Stimulated activated CD4-positive, alpha-beta T cell treated with anti-CD3 and anti-CD28 coated beads, Interleukin-1b, Interleukin-23, amount 100 ng/mL, for 24 hours (primary cell): ENCODE measurements around the gene PHACTR1.

Experiments
- DNase-seq, 4 experiments: peaks; one replicate each; pipeline ENCODE4 v3.0.0-alpha.2; 2020; ENCODE audit warnings: low read depth in 4 of 4, low spot score in 1 of 4

Gene PHACTR1

GRCh38 chr6:12802440-12802839, 85.9 kb downstream of the PHACTR1 start:
- no peak for DNase-seq

GRCh38 chr6:12803486-12803885, 86.9 kb downstream of the PHACTR1 start:
- DNase-seq: no peak

- no peak for DNase-seq
Measured at GRCh38 chr6:12804952-12805645, 88.5 kb downstream of the PHACTR1 start.

GRCh38 chr6:12806136-12806535, 89.6 kb downstream of the PHACTR1 start:
- no peak for DNase-seq

- DNase-seq: no peak
Measured at GRCh38 chr6:12806796-12807195, 90.2 kb downstream of the PHACTR1 start.

GRCh38 chr6:12811519-12811918, 95.0 kb downstream of the PHACTR1 start:
- no peak for DNase-seq

GRCh38 chr6:12813321-12813720, 96.8 kb downstream of the PHACTR1 start:
- no peak for DNase-seq

- DNase-seq: no peak
Measured at GRCh38 chr6:12814015-12814414, 97.4 kb downstream of the PHACTR1 start.

- no peak for DNase-seq
Measured at GRCh38 chr6:12815089-12815488, 98.5 kb downstream of the PHACTR1 start.

- DNase-seq: no peak
Measured at GRCh38 chr6:12815884-12816600, 99.5 kb downstream of the PHACTR1 start.

GRCh38 chr6:12818324-12818723, 101.8 kb downstream of the PHACTR1 start:
- no peak for DNase-seq

- DNase-seq: no peak
Measured at GRCh38 chr6:12823847-12824246, 107.3 kb downstream of the PHACTR1 start.

- DNase-seq: no peak
Measured at GRCh38 chr6:12826584-12826983, 110.0 kb downstream of the PHACTR1 start.

GRCh38 chr6:12827921-12828320, 111.4 kb downstream of the PHACTR1 start:
- DNase-seq: no peak

- DNase-seq: no peak
Measured at GRCh38 chr6:12832226-12832735, 115.7 kb downstream of the PHACTR1 start.

- no peak for DNase-seq
Measured at GRCh38 chr6:12836009-12836408, 119.4 kb downstream of the PHACTR1 start.

- DNase-seq: no peak
Measured at GRCh38 chr6:12841619-12842018, 125.1 kb downstream of the PHACTR1 start.

- no peak for DNase-seq
Measured at GRCh38 chr6:12842114-12842513, 125.5 kb downstream of the PHACTR1 start.

- DNase-seq: no peak
Measured at GRCh38 chr6:12842658-12843057, 126.1 kb downstream of the PHACTR1 start.

GRCh38 chr6:12844284-12845223, 128.0 kb downstream of the PHACTR1 start:
- no peak for DNase-seq

GRCh38 chr6:12845224-12846004, 128.8 kb downstream of the PHACTR1 start:
- DNase-seq: no peak
